Measurements from ENCODE around the gene SMURF2.
"Not testable (repeated sequence)": the region's sequence is repeated elsewhere in the genome, so short reads cannot be mapped to it uniquely, and the experiment has no call there.

The SMURF2 gene

DNA sequence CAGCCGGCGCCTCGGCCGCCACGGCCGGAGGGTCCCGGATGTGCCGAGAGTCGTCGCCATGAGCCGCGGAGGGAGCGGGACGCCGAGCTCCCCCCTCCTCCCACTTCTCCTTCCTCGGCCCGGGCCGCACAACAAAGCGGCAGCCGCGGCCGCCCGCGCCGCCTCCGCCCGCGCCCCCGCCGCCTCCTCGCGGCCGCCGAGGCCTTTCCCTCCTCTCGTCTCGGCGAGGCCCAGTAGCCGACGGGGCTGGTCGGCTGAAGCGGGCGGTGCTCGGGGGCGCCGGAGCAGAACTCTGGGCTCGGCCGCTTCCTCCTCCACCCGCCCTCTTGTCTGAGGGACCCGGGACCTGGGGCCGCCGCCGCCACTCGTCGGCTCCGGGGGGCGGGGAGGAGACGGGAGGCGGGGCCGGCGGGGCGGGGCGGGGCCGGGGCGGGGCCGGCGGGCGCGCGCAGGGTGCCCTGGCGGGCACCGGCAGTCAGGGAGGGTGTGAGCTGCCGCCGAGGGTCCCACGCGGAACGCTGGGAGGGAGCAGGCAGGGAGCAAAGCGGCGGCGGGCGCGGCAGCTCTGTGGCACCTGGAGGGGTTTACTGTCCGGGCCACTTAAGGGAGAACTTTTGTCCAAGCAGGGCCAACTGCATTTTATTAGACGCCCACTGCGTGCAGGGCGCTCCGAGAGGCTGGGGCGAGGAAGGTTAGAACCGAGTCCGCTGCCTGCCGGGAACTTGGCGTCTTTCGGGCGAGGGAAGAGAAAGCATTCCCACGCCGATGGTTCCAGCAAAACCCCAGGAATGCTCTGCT, at the start of gene SMURF2:
Gene SMURF2 (minus strand): TSS at position 332 of the 798 bp plus-strand sequence. CDS start 427 bp downstream, outside the sequence.
- DNase-seq, result peak; percentile 39

DNA sequence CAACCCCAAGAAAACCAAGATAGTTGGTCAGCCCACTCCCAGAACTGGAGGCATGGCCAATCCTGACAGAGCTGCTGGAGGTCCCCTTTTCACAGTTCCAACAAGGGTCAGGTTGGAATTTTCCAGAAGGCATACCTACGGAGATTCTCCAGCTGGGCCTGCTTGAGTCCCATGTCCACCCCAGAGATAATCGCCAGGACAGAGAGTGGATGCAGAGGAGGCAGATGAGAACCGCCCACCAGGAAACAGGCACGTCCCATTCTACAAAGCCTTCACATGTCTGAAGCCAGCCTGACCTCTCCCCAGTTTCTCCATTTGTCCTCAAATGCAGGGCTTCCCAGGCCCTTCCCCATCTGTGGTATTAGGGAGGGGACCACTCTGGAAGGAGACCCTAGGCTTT, 47.4 kb upstream of the SMURF2 start:
- no peak for DNase-seq

DNA sequence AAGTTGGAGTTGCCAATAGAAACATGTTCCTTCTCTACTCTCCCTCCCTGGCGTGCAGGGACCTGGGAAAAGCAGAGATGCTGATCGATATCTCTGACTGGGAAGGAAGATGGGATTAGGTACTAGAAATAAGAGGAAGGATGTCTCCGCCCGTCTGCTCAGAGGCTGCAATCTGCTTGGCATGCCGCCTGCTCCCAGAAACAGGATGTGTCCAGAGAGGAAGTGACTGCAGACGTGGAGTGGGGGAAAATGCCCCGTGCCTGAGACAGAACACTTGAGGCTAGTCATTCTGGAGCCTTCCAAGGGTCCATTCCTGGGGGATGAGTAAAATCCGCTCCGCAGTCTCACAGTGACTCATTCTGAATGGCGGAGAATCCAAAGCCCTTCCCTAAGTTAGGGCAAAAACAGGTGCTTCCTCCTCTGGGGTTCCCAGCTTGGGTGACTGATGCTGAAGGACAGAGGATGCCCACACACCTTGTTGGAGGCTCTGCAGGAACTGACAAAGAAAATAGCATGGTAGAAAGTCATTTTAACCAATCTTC, 45.0 kb upstream of the SMURF2 start:
- DNase-seq, result no peak

DNA sequence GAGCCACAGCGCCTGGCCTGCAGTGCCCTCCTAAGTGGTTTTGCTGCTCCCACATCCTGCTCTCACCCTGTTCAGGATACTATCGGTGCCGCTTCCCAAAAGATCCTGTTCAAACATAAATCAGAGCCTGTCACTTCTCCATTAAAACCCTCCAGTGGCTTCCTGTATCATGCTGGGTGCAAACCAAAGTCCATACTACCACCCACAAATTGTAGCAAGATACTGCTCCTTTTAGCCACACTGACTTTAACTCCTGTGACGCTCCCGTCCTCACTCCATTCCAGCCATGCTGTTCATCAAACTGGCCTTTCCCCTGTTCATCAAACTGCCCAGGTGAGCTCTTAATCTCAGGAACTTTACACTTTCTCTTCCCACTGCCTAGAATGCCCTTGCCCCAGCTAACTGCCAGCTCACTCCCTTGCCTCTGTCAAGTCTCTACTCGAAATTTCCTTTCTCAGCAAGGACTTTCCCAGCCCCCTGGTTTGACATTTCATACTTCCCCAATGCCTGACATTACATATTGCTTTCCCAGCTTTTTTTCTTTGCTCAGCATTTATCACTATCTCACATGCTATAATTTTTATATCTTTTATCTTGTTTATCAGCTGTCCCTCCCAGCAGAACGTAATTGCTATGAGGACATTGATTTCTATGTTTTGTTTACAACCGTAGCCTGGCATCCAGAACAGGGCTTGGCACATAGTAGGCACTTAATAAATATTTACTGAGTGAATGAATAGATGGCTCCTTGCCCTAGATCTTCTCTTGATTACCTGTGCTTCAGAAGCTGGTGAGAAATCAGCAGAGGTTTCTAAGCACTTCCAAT, 44.3 kb upstream of the SMURF2 start:
- DNase-seq, result no peak

DNA sequence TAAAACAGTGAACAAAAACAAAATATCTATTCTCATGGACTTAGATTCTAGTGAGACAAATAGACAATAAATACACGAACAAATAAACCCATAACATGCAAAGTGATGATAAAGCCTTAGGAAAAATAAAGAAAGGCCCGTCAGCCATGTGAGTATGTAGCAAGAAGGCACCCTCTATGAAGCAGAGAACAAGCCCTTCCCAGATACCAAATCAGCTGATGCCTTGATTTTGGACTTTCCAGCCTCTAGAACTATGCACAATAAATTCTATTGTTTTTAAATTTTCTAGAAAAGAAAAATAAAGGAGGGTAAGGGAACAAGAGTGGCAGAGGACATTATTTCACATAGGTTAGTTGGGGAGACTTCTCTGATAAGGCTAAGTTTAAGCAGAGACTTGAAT, 40.7 kb upstream of the SMURF2 start:
- no peak for DNase-seq

DNA sequence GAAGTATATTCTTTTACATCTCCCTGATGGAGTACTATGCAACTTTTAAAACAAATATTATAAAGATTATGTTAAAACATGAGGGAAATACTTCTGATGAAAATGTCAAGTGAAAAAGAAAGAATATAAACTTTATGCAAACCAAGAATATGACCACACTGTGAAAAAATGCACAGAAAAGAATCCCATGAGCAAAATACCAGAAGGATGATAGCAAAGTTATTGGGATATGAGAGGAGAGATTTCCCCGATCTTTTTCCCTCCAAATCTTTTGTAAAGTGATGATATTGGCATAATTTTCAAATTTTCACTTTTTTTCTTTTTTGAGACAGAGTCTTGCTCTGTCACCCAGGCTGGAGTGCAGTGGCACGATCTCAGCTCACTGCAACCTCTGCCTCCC, 36.6 kb upstream of the SMURF2 start:
- DNase-seq, result no peak

DNA sequence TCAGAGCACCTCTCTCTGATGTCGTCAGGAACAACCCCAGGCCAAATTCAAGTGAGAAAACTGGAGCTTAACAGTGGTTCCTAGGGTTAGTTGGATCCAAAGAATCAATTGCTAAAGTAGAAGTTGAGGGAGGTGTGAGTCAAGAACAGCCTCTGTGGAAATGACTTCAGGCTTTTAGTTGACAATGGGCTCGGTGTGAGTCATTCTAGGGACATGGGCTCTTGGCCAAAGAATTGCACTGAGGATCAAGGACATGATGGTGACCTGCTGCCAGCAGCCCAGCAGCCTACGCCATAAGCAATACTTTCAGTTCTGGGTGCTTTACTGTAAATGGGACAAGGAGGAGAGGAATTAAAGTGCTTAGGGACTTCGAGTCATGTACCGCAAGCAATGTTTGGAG, 32.1 kb upstream of the SMURF2 start:
- no peak for DNase-seq

DNA sequence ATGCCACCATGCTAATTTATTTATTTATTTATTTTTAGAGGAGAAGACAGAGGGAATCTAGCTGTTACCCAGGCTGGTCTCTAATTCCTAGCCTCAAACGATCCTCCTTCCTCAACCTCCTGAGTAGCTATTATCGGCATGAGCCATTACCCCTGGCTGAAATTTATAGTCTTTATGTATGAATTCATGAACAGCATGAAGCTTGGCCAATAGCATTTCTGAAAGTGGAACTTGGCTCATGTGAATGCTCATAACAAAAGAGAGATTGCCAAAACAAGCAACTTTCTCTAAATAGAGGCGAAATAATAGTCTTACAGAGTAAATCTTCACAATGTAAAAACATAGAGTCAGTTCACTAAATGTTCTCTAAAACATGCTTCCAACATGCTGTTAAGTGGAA, 30.1 kb upstream of the SMURF2 start:
- DNase-seq, result no peak

DNA sequence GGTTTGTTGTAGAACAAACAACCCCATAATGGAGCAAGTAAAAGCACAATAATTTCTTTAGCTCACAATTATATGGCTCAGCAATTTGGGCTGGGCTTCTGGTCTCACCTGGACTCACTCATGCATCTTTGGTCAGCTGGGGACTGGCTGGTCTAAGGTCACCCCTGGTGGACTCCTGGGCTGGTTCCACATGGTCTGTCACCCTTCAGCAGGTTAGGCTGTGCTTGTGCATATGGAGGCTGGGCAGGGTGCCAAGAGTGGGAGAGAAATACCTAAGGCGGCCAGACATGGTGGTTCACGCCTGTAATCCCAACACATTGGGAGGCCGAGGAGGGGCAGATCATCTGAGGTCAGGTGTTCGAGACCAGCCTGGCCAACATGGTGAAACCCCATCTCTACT, 27.0 kb upstream of the SMURF2 start:
- no peak for DNase-seq

DNA sequence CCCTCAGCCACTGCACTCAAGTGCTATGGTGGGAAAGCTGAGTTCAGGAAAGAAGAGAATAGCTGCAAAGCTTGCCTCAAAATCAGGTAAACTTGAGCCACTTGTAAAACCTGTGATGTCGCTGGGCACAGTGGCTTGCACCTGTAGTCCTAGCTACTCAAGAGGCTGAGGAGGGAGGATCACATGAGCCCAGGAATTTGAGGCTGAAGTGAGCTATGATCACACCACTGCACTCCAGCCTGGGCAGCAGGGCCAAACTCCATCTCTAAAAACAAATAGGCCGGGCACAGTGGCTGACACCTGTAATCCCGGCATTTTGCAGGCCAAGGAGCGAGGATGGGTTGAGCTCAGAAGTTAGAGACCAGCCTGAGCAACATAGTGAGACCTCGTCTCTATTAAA, 26.4 kb upstream of the SMURF2 start:
- DNase-seq, result no peak

DNA sequence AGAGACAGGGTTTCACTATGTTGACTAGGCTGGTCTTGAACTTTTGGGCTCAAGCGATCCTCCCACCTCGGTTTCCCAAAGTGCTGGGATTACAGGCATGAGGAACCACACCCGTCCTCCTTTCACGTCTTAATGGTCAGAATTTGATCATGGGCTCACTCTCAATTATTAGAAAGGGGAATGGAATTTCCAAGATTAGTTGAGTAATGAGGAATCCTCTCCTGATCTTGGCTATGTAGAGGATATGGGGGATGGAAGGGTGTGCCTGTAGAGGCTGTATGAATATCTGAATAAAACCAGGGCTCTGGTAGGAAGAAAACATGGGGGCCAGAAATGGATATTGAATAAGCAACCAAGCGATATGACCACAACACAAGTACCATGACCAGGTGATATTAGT, 25.9 kb upstream of the SMURF2 start:
- DNase-seq, result no peak

DNA sequence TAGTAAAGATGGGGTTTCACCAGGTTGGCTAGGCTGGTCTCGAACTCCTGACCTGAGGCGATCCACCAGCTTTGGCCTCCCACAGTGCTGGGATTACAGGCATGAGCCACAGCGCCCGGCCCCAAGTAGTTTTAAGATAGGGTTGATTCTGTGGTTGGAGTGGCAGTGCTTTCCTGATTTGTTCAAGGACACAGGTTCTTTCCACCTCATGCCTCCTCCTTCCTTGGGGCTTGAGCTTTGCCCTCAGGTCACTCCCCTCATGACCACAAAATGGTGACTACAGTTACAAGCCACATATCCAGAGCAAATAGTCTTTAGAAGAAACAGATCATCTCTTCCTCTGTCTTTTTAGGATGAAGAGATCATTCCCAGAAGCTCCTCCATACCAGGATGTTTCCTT, 25.3 kb upstream of the SMURF2 start:
- no peak for DNase-seq

DNA sequence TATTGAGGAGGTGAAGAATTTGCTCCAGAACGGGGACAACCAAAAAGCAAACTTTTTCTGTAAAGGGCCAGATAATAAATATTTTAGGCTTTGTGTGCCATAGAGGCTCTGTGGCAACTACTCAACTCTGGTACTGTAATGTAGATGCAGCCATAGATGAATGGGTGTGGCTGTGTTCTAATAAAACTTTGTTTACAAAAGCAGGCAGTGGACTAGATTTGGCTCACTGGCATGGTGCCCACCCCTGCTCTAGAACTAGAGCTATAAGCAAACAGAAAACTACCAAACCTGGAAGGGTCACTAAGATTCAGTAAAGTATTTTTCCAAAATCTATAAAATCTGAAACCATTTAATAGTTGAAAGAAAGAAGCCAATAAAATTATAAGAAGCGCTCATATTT, 24.6 kb upstream of the SMURF2 start:
- DNase-seq, result no peak

DNA sequence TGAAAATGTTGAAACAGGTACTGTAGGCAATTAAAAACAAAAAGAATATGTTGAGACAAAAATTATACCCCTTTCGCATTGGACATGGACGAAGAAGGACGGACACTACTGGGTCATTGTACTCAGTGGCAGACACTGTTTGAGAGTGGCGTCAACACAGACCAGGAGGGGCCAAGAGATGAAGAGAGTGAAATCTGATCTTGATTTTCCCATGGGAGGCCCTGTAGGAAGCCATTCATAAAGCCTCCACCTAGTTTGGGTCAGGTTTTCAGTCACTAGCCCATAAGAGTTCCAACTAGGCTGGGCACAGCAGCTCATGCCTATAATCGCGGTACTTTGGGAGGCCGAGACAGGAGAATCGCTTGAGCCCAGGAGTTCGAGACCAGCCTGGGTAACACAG, 23.6 kb upstream of the SMURF2 start:
- peak; percentile 63 for DNase-seq

DNA sequence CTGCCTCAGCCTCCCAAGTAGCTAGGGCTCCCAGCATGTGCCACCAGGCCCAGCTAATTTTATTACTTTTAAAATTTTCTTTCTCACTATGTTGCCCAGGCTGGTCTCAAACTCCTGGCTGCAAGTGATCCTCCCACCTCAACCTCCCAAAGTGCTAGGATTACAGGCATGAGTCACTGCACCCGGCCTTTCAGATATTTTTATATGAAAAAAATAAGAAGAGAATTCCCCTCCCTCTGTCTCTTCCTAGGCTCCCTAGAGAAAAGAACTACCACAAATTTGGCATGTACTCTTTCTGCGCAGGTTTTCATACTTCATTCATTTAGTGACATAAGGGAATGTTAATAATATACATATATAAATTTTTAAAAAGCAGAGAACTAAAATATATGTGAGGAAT, 21.7 kb upstream of the SMURF2 start:
- DNase-seq, result no peak

DNA sequence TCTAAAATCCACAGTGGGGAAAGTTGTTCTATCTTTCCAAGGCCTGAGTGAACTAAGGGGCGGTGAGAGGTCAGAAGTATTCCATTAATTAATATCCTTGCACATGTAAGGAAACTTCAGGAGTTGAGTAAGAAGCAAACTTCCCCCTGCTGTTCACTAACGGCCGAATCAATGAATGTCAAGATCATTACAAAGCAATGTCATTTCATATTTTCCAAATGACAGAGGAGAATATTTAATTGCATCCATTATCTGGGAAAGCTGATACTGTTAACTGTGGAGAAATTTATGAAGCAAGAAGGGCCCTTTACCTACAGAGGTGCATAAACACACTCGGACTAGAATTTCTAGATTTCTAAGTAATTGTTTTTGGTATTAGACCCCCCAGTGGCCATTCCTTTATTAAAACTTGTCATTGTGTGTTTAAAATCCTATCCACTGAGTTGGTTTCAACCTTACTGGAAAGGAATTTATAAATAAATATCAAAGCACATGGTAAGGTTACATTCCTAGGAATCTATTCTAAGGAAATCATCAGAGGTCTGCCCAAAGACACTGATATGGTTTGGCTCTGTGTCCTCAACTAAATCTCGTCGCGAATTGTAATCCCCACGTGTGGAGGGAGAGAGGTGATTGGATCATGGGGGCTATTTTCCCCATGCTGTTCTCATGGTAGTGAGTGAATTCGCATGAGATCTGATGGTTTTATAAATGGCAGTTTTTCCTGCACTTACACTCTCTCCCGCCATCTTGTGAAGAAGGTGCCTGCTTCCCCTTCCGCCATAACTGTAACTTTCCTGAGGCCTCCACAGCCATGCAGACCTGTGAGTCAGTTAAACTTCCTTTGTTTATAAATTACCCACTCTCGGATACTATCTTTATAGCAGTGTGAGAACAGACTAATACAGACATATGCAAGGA, 20.4 kb upstream of the SMURF2 start:
- DNase-seq, result no peak

DNA sequence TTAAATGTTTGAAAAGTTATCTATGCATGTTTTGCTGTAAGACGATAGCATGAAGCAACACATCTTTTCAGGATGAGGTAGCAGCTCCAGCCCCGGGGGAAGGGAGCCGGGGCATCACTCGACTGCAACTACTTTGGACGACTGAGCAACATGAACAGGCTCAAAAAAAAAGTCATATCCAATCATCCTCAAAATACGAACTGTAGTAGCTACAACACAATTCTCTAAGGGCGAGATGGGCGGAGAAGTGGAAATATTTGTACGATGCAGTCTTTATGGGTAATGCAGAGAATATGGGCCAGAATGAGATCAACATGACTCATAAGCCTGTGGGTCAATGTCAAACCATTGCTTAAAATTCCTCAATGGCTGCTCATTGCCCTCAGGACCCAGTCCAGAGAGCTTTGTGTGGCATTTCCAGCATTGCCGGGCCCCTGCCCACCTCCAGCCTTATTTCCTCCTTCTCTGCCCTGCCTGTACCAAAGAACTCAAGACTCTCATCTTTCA, 17.7 kb upstream of the SMURF2 start:
- DNase-seq, result no peak

DNA sequence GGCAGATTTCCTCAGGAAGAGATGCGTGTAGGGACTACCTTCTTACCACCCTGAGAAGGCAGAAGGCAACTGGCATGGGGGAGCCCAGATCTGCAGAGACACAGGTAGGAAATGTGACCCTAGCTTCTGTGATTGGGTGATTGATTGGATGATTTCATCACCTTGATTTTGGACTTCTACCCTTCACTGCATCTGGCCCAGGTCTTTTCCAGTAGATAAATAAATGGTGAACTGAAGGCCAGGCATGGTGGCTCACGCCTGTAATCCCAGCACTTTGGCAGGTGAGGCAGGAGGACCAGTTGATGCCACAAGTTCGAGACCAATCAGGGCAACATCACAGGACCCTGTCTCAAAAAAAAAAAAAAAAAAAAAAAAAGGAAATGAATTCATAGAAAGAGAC, 14.7 kb upstream of the SMURF2 start:
- no peak for DNase-seq

DNA sequence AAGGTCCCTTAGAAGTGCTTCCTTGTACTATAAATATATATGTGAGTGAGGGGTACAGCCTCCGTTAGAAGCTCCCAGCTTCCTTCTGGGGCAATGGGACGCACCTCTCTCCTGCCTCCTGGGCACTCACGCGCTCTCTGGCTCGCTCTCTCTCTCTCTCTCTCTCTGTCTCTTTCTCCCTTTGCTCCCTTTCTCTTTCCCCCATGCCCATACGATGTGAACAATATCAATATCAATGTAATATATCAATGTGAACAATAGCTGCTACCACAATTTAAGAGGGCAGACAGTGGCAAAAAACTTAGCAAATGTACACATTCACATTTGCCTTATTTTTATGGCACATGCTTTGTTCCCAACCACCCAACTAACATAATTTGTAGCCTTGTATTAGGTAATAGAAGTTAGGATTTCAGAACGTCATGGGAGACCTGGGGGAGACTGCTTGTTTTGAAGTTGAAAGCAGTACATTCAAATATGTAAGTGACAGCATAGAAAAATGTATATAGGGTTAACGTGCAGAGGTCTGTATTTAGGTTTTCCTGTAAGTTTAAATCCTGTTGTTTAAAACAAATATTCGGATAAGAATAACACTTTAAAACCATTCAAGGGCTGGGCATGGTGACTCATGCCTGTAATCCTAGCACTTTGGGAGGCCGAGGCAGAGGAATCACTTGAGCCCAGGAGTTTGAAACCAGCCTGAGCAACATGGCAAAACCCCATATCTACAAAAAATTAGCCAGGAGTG, 8.9 kb upstream of the SMURF2 start:
- DNase-seq, result not testable (repeated sequence)

DNA sequence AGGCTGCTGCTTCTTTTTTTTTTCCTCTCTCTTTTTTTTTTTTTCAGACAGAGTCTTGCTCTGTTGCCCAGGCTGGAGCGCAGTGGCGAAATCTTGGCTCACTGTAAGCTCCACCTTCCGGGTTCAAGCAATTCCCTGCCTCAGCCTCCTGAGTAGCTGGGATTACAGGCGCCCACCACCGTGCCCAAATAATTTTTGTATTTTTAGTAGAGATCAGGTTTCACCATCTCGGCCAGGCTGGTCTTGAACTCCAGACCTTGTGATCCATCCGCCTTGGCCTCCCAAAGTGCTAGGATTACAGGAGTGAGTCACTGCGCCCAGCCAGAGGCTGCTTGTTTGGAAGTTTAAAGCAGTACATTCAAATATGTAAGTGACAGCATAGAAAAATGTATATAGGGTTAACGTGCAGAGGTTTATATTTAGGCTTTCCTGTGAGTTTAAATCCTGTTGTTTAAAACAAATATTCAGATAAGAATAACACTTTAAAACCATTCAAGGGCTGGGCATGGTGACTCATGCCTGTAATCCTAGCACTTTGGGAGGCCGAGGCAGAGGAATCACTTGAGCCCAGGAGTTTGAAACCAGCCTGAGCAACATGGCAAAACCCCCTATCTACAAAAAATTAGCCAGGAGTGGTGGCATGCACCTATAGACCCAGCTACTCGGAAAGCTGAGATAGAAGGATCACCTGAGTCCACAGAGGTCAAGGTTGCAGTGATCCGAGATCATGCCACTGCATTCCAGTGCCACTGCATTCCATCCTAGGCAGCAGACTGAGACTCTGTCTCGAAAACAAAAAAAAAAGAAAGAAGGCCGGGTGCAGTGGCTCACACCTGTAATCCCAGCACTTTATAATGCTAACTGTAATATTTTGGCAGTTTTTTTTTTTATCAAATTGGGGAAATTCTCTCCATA, 6.0 kb upstream of the SMURF2 start:
- not testable (repeated sequence) for DNase-seq

Data from NCI-H748 treated with DMSO at 0.1 percent for 48 hours (cell line).